ENCODE data around the gene SYT6. TPM values are rescaled to one million over a fixed set of nuclear protein-coding genes. Genes with fewer than 3 reads are reported as not detected.

The SYT6 gene
- total RNA-seq, 1 donor from 2014 or later = not detected

- no peak overlapping the region for H3K4me3 Mint-ChIP-seq (ENCODE audit: unreplicated experiment)
- H3K36me3 Mint-ChIP-seq (ENCODE audit: unreplicated experiment) = no peaks in the 10 kb centered on the region
- no peak for DNase-seq (ENCODE audit: extremely low spot score, unreplicated experiment)
- no peaks in the 10 kb centered on the region for H3K9me3 Mint-ChIP-seq (ENCODE audit: unreplicated experiment)
- peaks cover 5% of the 10 kb centered on the region for H3K4me1 Mint-ChIP-seq (ENCODE audit: unreplicated experiment)
- peaks cover 36% of the 10 kb centered on the region for H3K27me3 Mint-ChIP-seq (ENCODE audit: unreplicated experiment)
- no peak overlapping the region for H3K27ac Mint-ChIP-seq (ENCODE audit: unreplicated experiment)
- TF ChIP-seq CTCF (IDR thresholded peaks at IDR 0.05) = no peak
Measured at GRCh38 chr1:114090738-114091505, 62.7 kb downstream of the SYT6 start.

- no peaks in the 10 kb centered on the region for H3K9me3 Mint-ChIP-seq (ENCODE audit: unreplicated experiment)
- peaks cover 5% of the 10 kb centered on the region for H3K4me1 Mint-ChIP-seq (ENCODE audit: unreplicated experiment)
- DNase-seq (ENCODE audit: extremely low spot score, unreplicated experiment) = no peak
- TF ChIP-seq CTCF (IDR thresholded peaks at IDR 0.05) = no peak
- no peak overlapping the region for H3K27ac Mint-ChIP-seq (ENCODE audit: unreplicated experiment)
- peaks cover 44% of the 10 kb centered on the region for H3K27me3 Mint-ChIP-seq (ENCODE audit: unreplicated experiment)
- H3K4me3 Mint-ChIP-seq (ENCODE audit: unreplicated experiment) = no peak overlapping the region
- no peaks in the 10 kb centered on the region for H3K36me3 Mint-ChIP-seq (ENCODE audit: unreplicated experiment)
Measured at GRCh38 chr1:114089502-114090138, 64.0 kb downstream of the SYT6 start.

GRCh38 chr1:114088392-114089299 is 65.0 kb downstream of the SYT6 start:
- Mint-ChIP-seq H3K4me3 (ENCODE audit: unreplicated experiment) (no peak overlapping the region), H3K27me3 (ENCODE audit: unreplicated experiment) (peaks cover 50% of the 10 kb centered on the region), H3K27ac (ENCODE audit: unreplicated experiment) (no peak overlapping the region), H3K36me3 (ENCODE audit: unreplicated experiment) (no peaks in the 10 kb centered on the region), H3K4me1 (ENCODE audit: unreplicated experiment) (no peaks in the 10 kb centered on the region), H3K9me3 (ENCODE audit: unreplicated experiment) (no peaks in the 10 kb centered on the region)
- no peak for DNase-seq (ENCODE audit: extremely low spot score, unreplicated experiment)
- TF ChIP-seq CTCF (IDR thresholded peaks at IDR 0.05) = no peak

GRCh38 chr1:114087495-114087894 is 66.2 kb downstream of the SYT6 start:
- Mint-ChIP-seq H3K36me3 (ENCODE audit: unreplicated experiment) (no peaks in the 10 kb centered on the region), H3K4me1 (ENCODE audit: unreplicated experiment) (no peaks in the 10 kb centered on the region), H3K4me3 (ENCODE audit: unreplicated experiment) (no peak overlapping the region), H3K27me3 (ENCODE audit: unreplicated experiment) (peaks cover 56% of the 10 kb centered on the region), H3K9me3 (ENCODE audit: unreplicated experiment) (no peaks in the 10 kb centered on the region), H3K27ac (ENCODE audit: unreplicated experiment) (no peak overlapping the region)
- TF ChIP-seq CTCF (IDR thresholded peaks at IDR 0.05) = no peak
- no peak for DNase-seq (ENCODE audit: extremely low spot score, unreplicated experiment)

All from osteocyte (in vitro differentiated cells).